ENCODE measurements around the gene NF1. TPM values are rescaled to one million over a fixed set of nuclear protein-coding genes. Genes with fewer than 3 reads are reported as not detected.
"Not testable (repeated sequence)": the region's sequence is repeated elsewhere in the genome, so short reads cannot be mapped to it uniquely, and the experiment has no call there.

NF1 gene
- total and polyA plus RNA-seq, 4 donors: 8.4 to 116 (median 25.5) TPM

DNA sequence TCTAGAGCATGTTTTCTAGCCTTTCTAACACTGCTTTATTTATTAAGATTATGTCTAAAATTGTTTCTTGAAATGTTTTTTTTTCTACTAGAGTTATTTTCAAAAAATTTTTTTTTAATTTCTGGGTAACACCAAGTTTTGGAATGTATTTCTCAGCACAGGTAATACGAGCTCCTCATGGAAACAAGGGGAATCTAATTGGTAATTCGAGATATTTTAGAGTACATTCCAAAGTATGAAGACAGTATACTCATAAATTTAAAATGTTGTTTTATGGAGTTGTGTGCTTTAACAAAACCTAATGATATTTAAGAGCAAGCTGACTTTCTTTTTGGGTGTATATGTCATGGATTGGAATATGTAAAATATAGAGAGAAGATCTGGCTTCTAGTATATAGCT is 159.9 kb downstream of the NF1 start:
- ATAC-seq (ENCODE audit: insufficient read depth, low FRiP score) (no peak), DNase-seq (no peak)
- Histone ChIP-seq H3K9me3 (ENCODE audit: control insufficient read depth in 4 of 4, insufficient read depth in 3 of 4, low read length in 3 of 4) (no peaks in the 10 kb centered on the region), H3K27ac (ENCODE audit: low read depth in 1 of 2, low read length in 1 of 2) (no peak overlapping the region), H3K36me3 (ENCODE audit: control insufficient read depth in 4 of 4, insufficient read depth in 4 of 4, low read length in 4 of 4) (peaks cover 0 to 8% (median 0%) of the 10 kb centered on the region in 4 donors), H3K27me3 (ENCODE audit: control insufficient read depth in 3 of 3, insufficient read depth in 3 of 3, low read length in 2 of 3) (no peaks in the 10 kb centered on the region), H3K4me1 (ENCODE audit: control insufficient read depth in 5 of 5, insufficient read depth in 5 of 5, low read length in 5 of 5) (no peaks in the 10 kb centered on the region), H3K9ac (ENCODE audit: insufficient read depth in 1 of 2, low read length in 2 of 2) (no peak overlapping the region), H3K4me3 (no peak overlapping the region)
- WGBS, 2 donors: 93 to 95% methylated on average over 2 of the region's 2 CpGs
- TF ChIP-seq, protein P1, sequence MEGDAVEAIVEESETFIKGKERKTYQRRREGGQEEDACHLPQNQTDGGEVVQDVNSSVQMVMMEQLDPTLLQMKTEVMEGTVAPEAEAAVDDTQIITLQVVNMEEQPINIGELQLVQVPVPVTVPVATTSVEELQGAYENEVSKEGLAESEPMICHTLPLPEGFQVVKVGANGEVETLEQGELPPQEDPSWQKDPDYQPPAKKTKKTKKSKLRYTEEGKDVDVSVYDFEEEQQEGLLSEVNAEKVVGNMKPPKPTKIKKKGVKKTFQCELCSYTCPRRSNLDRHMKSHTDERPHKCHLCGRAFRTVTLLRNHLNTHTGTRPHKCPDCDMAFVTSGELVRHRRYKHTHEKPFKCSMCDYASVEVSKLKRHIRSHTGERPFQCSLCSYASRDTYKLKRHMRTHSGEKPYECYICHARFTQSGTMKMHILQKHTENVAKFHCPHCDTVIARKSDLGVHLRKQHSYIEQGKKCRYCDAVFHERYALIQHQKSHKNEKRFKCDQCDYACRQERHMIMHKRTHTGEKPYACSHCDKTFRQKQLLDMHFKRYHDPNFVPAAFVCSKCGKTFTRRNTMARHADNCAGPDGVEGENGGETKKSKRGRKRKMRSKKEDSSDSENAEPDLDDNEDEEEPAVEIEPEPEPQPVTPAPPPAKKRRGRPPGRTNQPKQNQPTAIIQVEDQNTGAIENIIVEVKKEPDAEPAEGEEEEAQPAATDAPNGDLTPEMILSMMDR (IDR thresholded peaks at IDR 0.05; ENCODE audit: control extremely low read depth, extremely low read depth): no peak

DNA sequence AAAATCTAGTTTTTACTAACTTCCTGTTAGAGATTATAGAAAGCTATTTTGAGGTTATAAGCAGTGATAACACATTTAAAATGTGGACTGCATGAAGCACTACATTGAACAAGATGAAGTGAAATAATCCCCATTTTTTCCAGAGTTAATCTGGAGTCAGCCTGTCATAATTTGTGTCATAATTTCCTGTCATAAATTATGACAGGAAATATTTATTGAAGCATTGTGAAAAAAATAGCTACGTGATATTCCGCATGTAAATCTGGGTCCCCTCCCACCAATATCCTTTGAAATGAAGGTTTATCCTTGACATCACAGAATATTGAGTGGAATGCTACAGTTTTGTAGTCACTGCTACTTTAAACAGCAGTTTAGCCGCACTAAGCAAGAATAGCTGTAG is 162.2 kb downstream of the NF1 start:
- Histone ChIP-seq H3K27me3 (ENCODE audit: control insufficient read depth in 3 of 3, insufficient read depth in 3 of 3, low read length in 2 of 3) (no peaks in the 10 kb centered on the region), H3K27ac (ENCODE audit: low read depth in 1 of 2, low read length in 1 of 2) (no peak overlapping the region), H3K9ac (ENCODE audit: insufficient read depth in 1 of 2, low read length in 2 of 2) (no peak overlapping the region), H3K4me3 (no peak overlapping the region), H3K36me3 (ENCODE audit: control insufficient read depth in 4 of 4, insufficient read depth in 4 of 4, low read length in 4 of 4) (peaks cover 0 to 12% (median 1%) of the 10 kb centered on the region in 4 donors), H3K4me1 (ENCODE audit: control insufficient read depth in 5 of 5, insufficient read depth in 5 of 5, low read length in 5 of 5) (no peaks in the 10 kb centered on the region), H3K9me3 (ENCODE audit: control insufficient read depth in 4 of 4, insufficient read depth in 3 of 4, low read length in 3 of 4) (no peaks in the 10 kb centered on the region)
- peak in 1 of 3 donors; percentile 6 for DNase-seq
- WGBS, 2 donors: 43 to 61% methylated on average over 3 of the region's 3 CpGs
- TF ChIP-seq, protein P1 (IDR thresholded peaks at IDR 0.05; ENCODE audit: control extremely low read depth, extremely low read depth): no peak
- ATAC-seq (ENCODE audit: insufficient read depth, low FRiP score): no peak

GRCh38 chr17:31260151-31260550 is 165.4 kb downstream of the NF1 start:
- Histone ChIP-seq H3K27ac (ENCODE audit: low read depth in 1 of 2, low read length in 1 of 2) (no peak overlapping the region), H3K27me3 (ENCODE audit: control insufficient read depth in 3 of 3, insufficient read depth in 3 of 3, low read length in 2 of 3) (no peaks in the 10 kb centered on the region), H3K4me3 (no peak overlapping the region), H3K36me3 (ENCODE audit: control insufficient read depth in 4 of 4, insufficient read depth in 4 of 4, low read length in 4 of 4) (peaks cover 0 to 13% (median 4%) of the 10 kb centered on the region in 4 donors), H3K9me3 (ENCODE audit: control insufficient read depth in 4 of 4, insufficient read depth in 3 of 4, low read length in 3 of 4) (no peaks in the 10 kb centered on the region), H3K9ac (ENCODE audit: insufficient read depth in 1 of 2, low read length in 2 of 2) (no peak overlapping the region), H3K4me1 (ENCODE audit: control insufficient read depth in 5 of 5, insufficient read depth in 5 of 5, low read length in 5 of 5) (no peaks in the 10 kb centered on the region)
- ATAC-seq (ENCODE audit: insufficient read depth, low FRiP score) (no peak), DNase-seq (no peak)
- TF ChIP-seq, protein P1 (IDR thresholded peaks at IDR 0.05; ENCODE audit: control extremely low read depth, extremely low read depth): no peak
- WGBS, 2 donors: 89 to 97% methylated on average over 3 of the region's 3 CpGs

DNA sequence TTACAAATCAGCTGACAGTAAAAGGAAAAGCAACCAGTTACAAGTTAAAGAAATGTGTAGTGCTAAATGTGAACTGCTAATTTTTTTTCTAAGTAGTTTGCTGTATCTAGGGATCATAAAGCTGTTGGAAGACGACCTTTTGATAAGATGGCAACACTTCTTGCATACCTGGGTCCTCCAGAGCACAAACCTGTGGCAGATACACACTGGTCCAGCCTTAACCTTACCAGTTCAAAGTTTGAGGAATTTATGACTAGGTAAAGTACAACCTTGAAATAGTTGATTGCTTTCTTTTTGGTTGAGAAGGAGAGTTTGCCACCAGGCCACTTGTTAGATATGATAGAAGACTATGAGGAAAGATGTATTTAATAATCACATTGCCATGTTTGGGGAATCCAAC is 166.8 kb downstream of the NF1 start:
- Histone ChIP-seq H3K9me3 (ENCODE audit: control insufficient read depth in 4 of 4, insufficient read depth in 3 of 4, low read length in 3 of 4) (no peaks in the 10 kb centered on the region), H3K36me3 (ENCODE audit: control insufficient read depth in 4 of 4, insufficient read depth in 4 of 4, low read length in 4 of 4) (peaks cover 0 to 19% (median 11%) of the 10 kb centered on the region in 4 donors), H3K9ac (ENCODE audit: insufficient read depth in 1 of 2, low read length in 2 of 2) (no peak overlapping the region), H3K4me3 (no peak overlapping the region), H3K27me3 (ENCODE audit: control insufficient read depth in 3 of 3, insufficient read depth in 3 of 3, low read length in 2 of 3) (no peaks in the 10 kb centered on the region), H3K4me1 (ENCODE audit: control insufficient read depth in 5 of 5, insufficient read depth in 5 of 5, low read length in 5 of 5) (no peaks in the 10 kb centered on the region), H3K27ac (ENCODE audit: low read depth in 1 of 2, low read length in 1 of 2) (no peak overlapping the region)
- no peak for ATAC-seq (ENCODE audit: insufficient read depth, low FRiP score)
- TF ChIP-seq, protein P1 (IDR thresholded peaks at IDR 0.05; ENCODE audit: control extremely low read depth, extremely low read depth): no peak
- no peak for DNase-seq
- WGBS, 2 donors: 67 to 94% methylated on average over 1 of the region's 1 CpG

GRCh38 chr17:31262923-31263322 is 168.1 kb downstream of the NF1 start:
- H3K9ac ChIP-seq (ENCODE audit: insufficient read depth in 1 of 2, low read length in 2 of 2); H3K4me3 ChIP-seq; DNase-seq; ATAC-seq (ENCODE audit: insufficient read depth, low FRiP score); H3K27ac ChIP-seq (ENCODE audit: low read depth in 1 of 2, low read length in 1 of 2); H3K27me3 ChIP-seq (ENCODE audit: control insufficient read depth in 3 of 3, insufficient read depth in 3 of 3, low read length in 2 of 3); H3K9me3 ChIP-seq (ENCODE audit: control insufficient read depth in 4 of 4, insufficient read depth in 3 of 4, low read length in 3 of 4); H3K4me1 ChIP-seq (ENCODE audit: control insufficient read depth in 5 of 5, insufficient read depth in 5 of 5, low read length in 5 of 5): not testable (repeated sequence)
- peaks cover 2 to 20% (median 11%) of the 10 kb centered on the region in 4 donors for H3K36me3 ChIP-seq (ENCODE audit: control insufficient read depth in 4 of 4, insufficient read depth in 4 of 4, low read length in 4 of 4)
- 100% methylated on average over 1 of the region's 1 CpG for WGBS, 2 donors

Measured in lung (tissue), 12 donors.